Esophagus muscularis mucosa (tissue), 3 donors: Measurements from ENCODE around the gene ZNF398.

Source experiments
- POLR2A ChIP-seq: fragments of 450-650 bp; IDR thresholded peaks from one replicate; pipeline ENCODE4 v1.6.1; 2017; ENCODE audit warnings: antibody characterized with exemption, moderate library complexity, mild to moderate bottlenecking, low read depth
- TF ChIP-seq, protein P1 (sequence below), 3 experiments: fragments of 200-600 bp in 2 of 3; fragments of 450-650 bp in 1 of 3; sonication (generic) in 2 of 3; IDR thresholded peaks; one replicate each; pipeline ENCODE4 v1.5.1; 2017 to 2019; ENCODE audit warnings: antibody characterized with exemption in 3 of 3, mild to moderate bottlenecking in 2 of 3, moderate library complexity in 1 of 3

- TF ChIP-seq, protein P1, sequence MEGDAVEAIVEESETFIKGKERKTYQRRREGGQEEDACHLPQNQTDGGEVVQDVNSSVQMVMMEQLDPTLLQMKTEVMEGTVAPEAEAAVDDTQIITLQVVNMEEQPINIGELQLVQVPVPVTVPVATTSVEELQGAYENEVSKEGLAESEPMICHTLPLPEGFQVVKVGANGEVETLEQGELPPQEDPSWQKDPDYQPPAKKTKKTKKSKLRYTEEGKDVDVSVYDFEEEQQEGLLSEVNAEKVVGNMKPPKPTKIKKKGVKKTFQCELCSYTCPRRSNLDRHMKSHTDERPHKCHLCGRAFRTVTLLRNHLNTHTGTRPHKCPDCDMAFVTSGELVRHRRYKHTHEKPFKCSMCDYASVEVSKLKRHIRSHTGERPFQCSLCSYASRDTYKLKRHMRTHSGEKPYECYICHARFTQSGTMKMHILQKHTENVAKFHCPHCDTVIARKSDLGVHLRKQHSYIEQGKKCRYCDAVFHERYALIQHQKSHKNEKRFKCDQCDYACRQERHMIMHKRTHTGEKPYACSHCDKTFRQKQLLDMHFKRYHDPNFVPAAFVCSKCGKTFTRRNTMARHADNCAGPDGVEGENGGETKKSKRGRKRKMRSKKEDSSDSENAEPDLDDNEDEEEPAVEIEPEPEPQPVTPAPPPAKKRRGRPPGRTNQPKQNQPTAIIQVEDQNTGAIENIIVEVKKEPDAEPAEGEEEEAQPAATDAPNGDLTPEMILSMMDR (IDR thresholded peaks at IDR 0.05): no peak
- TF ChIP-seq POLR2A: no peak
Observed at GRCh38 chr7:149196151-149196704, 49.0 kb downstream of the ZNF398 start.
